Measurements from ENCODE around the gene TRPV4.

GRCh38 chr12:109792992-109793391, 40.2 kb downstream of the TRPV4 start:
- TF ChIP-seq POLR2AphosphoS5 (IDR thresholded peaks at IDR 0.05; ENCODE audit: borderline replicate concordance, low read depth, low read length): no peak
- no peak for TF ChIP-seq EZH2 (IDR thresholded peaks at IDR 0.05)

All from SK-N-MC (cell line).